ENCODE measurements around the gene CEACAM4. TPM values are rescaled to one million over a fixed set of nuclear protein-coding genes. Genes with fewer than 3 reads are reported as not detected.

The CEACAM4 gene
- total RNA-seq, 2 experiments from 2014 or later: not detected

DNA sequence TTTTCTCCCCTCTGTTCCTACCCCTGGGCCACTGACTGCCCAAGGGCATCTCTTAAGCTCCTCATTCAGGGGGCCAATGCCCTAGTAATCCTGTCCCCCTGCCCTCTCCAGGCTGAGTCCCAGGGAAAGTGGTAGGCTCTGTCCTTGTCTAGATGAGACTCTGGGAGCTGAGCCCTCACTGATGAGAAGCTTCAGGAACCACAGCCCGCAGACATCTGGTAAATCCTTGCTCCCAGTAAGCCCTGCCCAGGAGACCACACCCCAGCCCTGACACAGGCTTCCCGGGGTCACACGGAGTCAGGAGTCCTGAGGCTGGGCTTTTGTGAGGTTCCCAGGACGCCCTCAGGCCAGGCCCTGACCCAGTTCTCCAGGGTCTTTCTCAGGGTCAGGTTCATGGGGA is 1.9 kb downstream of the CEACAM4 start:
- Mint-ChIP-seq H3K9me3 (no peaks in the 10 kb centered on the region), H3K4me1 (no peaks in the 10 kb centered on the region), H3K27ac (no peak overlapping the region), H3K36me3 (no peaks in the 10 kb centered on the region), H3K27me3 (peaks cover 28% of the 10 kb centered on the region), H3K4me3 (no peak overlapping the region)
- DNase-seq: no peak

DNA sequence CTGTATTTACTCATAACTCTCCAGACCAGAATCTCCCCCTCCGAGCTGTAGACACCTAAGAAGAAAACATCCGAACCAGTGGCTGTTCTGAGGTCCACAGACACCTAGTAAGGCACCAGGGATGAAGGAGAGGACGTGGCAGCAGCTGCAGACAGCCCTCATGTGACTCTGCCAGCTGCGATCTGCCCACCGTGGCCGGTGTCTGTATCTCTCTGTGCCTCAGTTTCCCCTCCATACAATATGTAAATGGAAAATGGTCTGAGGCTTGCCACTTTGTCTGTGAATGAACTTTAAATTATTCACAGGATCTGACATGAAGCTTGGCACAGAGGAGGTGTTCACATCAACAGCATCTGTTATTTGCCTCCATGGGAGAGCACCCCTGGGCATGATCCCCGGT is 2.4 kb downstream of the CEACAM4 start:
- no peak for DNase-seq
- no peaks in the 10 kb centered on the region for H3K4me1 Mint-ChIP-seq
- no peaks in the 10 kb centered on the region for H3K9me3 Mint-ChIP-seq
- H3K36me3 Mint-ChIP-seq: no peaks in the 10 kb centered on the region
- H3K4me3 Mint-ChIP-seq: no peak overlapping the region
- no peak overlapping the region for H3K27ac Mint-ChIP-seq
- peaks cover 28% of the 10 kb centered on the region for H3K27me3 Mint-ChIP-seq

DNA sequence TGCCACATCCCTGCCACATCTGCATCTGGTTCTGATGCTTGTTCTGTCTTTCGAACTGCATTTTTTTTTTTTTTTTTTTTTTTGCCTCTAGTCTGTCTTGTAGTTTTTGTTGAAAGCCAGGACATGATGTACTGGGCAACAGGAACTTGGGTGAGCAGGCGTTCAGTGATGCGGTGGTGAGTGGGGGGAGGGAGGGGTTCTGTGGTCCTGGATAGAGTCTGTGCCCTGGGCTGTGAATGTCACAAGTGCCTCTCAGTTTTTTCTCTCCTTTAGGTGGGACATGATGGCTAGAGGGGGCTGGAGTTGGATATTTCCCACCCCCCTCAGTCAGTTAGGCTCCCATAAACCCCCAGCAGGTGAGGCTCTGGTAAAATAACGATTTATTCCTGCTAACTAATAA is 3.5 kb downstream of the CEACAM4 start:
- no peaks in the 10 kb centered on the region for H3K4me1 Mint-ChIP-seq
- DNase-seq: no peak
- peaks cover 23% of the 10 kb centered on the region for H3K27me3 Mint-ChIP-seq
- no peak overlapping the region for H3K27ac Mint-ChIP-seq
- no peak overlapping the region for H3K4me3 Mint-ChIP-seq
- no peaks in the 10 kb centered on the region for H3K36me3 Mint-ChIP-seq
- H3K9me3 Mint-ChIP-seq: no peaks in the 10 kb centered on the region

DNA sequence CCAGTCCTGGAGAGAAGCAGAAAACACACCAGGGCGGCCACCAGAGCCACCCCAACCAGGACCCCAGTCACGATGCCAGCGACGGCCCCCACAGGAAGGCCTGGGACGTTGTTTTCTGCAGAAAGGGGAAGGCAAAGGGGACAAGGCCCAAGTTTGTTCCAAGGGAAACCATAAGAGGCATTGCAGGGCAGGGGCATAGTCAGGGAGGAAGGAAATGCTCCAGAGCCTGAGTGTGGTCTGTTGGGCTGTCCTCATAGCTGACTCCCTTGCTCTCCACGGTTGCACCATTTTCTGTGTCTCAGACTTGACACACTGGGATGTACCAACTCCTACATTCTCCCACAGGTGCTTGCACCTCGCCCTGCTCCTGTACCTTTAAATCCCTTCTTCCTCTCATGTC is 5.2 kb downstream of the CEACAM4 start:
- no peak for DNase-seq
- no peaks in the 10 kb centered on the region for H3K4me1 Mint-ChIP-seq
- no peak overlapping the region for H3K27ac Mint-ChIP-seq
- H3K9me3 Mint-ChIP-seq: no peaks in the 10 kb centered on the region
- no peaks in the 10 kb centered on the region for H3K36me3 Mint-ChIP-seq
- H3K4me3 Mint-ChIP-seq: no peak overlapping the region
- H3K27me3 Mint-ChIP-seq: peaks cover 17% of the 10 kb centered on the region

DNA sequence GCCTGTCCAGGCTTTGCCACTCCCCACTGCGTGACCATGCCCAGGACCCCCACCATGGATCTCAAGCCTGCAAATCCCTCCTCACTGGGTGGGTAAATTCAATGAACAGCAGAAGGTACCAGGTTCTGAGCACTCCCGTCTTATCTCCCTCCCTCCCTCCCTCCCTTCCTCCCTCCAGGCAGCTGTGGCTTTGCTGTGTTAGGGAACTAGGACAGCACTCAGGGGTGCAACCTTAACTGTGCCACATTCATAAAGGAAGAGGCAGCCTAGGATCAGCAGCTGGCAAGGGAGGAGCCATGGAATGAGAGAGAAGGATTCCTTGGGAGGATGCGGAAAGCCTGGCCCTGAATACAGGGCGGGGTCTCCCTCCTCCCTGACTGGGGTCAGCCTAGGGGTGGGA is 5.6 kb downstream of the CEACAM4 start:
- H3K9me3 Mint-ChIP-seq: no peaks in the 10 kb centered on the region
- H3K4me3 Mint-ChIP-seq: no peak overlapping the region
- H3K4me1 Mint-ChIP-seq: no peaks in the 10 kb centered on the region
- DNase-seq: no peak
- H3K27me3 Mint-ChIP-seq: peaks cover 12% of the 10 kb centered on the region
- no peak overlapping the region for H3K27ac Mint-ChIP-seq
- no peaks in the 10 kb centered on the region for H3K36me3 Mint-ChIP-seq

DNA sequence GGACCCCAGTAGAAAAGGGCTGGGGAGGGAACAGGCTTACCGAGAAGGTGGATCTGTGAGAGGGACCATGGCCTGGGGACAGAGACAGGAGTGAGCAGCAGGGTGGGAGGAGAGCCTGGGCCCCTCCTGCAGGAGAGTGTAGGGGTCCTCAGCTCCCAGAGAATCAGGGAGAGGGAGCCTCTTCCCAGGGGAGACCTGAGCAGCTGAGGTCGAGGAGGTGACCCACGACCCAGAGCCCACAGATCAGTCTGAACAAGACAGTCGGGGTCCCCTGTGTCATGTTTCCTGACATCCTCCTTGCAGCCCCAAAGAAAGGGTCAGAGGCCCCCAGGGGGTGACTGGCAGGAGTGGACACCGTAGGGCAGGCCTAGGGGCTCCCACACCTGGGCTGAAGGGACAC is 6.7 kb downstream of the CEACAM4 start:
- Mint-ChIP-seq H3K36me3 (no peaks in the 10 kb centered on the region), H3K4me1 (no peaks in the 10 kb centered on the region), H3K4me3 (no peak overlapping the region), H3K27ac (no peak overlapping the region), H3K9me3 (no peaks in the 10 kb centered on the region), H3K27me3 (peaks cover 10% of the 10 kb centered on the region)
- no peak for DNase-seq

DNA sequence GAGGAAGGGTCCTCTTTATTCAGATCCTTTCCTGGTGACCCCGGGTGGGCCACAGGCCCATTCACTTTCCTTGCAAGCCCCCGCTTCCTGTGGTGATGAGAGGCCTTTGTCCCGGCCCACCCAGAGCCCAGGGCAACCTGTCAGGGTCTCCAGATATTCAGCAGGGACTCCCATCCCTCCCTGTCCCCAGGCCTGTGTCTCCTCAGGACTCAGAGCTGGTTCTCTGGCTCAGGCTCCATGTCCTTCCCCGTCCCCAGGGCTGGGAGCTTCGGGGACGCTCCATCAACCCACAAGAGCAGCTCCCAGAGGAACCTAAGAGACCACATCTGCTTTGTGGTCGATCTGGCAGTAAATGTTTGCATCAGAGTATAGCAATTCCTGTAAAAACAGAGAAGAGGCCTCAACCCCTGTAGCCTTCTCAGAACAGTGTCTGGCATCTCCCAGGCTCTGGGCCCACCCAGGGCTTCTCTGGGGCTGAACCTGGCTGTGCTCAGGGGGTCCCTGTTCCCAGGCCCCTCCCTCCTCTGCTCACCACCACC is 7.8 kb downstream of the CEACAM4 start:
- H3K4me1 Mint-ChIP-seq: no peaks in the 10 kb centered on the region
- no peaks in the 10 kb centered on the region for H3K9me3 Mint-ChIP-seq
- H3K4me3 Mint-ChIP-seq: no peak overlapping the region
- H3K27ac Mint-ChIP-seq: no peak overlapping the region
- no peak for DNase-seq
- no peaks in the 10 kb centered on the region for H3K36me3 Mint-ChIP-seq
- H3K27me3 Mint-ChIP-seq: peaks cover 10% of the 10 kb centered on the region

DNA sequence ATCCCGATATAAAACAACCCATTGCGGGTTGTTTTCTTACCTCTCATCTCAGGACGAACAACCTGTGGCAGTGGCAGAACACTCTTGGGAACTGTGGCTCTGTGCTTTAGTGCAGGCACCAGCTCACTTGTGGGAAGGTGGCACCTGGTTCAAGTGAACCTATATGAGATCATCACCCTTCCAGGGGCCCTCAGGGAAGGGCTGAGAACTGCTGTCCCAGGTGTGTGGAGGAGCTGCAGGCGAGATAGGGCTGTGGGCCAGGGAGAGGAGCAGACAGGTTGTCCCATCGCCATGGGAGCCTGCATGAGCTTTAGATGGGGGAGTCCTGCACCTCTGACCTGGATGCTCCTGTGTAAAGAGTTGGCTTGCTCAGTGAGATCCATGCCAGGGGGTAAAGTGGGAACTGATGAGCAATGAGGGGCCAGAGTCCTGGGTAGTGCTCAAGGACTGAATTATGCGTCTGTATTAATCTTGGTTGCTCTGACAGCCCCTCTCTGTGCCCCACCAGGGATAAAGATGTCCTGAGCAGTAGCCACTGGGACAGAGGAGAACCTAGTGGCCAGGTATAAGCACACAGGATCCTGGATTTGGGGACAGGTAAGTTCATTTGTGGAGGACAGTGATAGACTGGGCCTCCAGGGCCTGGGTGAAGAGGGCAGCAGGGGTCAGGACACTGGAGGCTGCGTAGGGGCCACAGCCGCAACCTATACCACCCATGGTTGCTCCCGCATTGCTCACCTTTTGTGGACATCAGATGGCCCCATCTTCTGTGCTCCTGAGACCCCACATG is 8.7 kb downstream of the CEACAM4 start:
- no peak for DNase-seq
- Mint-ChIP-seq H3K4me1 (no peaks in the 10 kb centered on the region), H3K4me3 (no peak overlapping the region), H3K27ac (no peak overlapping the region), H3K36me3 (no peaks in the 10 kb centered on the region), H3K27me3 (peaks cover 10% of the 10 kb centered on the region), H3K9me3 (no peaks in the 10 kb centered on the region)

DNA sequence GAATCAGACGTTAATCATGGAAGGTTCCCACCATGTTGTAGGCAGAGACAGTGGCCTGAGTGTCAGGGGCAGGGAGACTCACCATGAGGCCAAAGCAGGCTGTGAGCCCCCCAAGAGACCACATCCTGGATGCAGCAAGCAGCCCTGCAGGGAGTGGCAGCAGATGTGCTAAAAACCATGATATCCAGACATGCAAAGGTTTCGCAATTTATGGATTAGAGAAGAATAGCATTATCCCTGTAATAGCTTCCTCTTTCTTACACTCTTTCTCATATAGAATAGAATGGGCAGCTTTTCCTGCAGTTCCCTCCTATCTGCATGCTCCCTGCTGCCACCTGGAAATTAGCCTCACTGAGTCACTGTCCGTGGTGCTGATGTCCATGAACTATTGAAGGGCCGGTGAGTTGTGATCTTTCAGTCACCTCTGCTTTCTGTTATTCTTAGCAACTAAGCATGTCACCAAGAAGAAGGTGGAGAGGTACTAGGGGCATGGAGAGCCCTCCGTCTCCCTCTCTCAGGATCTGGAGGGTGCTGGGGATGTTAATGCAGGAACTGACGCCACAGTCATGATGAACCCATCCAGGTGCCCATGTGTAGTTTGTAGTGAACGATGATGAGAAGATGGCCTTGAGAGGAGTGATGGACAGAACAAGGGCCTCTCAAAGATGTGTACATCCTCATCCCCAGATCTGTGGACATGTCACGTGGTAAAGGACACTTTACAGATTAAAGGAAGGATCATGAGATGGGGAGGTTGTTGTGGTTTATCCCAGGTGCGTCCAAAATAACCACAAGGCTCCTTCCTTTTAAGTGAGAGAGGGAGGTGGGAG is 9.9 kb downstream of the CEACAM4 start:
- H3K36me3 Mint-ChIP-seq: no peaks in the 10 kb centered on the region
- no peaks in the 10 kb centered on the region for H3K9me3 Mint-ChIP-seq
- DNase-seq: no peak
- H3K27ac Mint-ChIP-seq: no peak overlapping the region
- H3K27me3 Mint-ChIP-seq: peaks cover 10% of the 10 kb centered on the region
- H3K4me1 Mint-ChIP-seq: no peaks in the 10 kb centered on the region
- H3K4me3 Mint-ChIP-seq: no peak overlapping the region

DNA sequence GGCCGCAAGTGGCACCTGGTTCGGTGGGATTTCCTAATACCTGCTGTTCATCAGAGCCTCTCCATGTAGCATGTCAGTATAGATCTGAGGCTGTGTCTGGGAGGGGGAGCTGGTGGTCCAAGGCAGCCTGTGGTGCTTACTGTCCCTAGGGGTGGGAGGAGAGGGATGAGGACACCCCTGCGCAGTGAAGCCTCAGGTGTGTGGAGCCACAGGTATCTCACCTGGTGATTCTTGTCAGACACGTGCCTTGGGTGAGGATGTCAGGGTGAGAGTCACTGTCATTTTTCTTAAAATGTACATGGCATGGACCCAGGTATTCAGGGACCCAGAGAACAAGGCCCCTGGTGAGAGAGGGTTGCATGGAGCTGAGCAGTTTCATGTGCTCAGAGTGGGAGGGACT is 11.7 kb downstream of the CEACAM4 start:
- no peak overlapping the region for H3K27ac Mint-ChIP-seq
- no peak overlapping the region for H3K4me3 Mint-ChIP-seq
- no peaks in the 10 kb centered on the region for H3K9me3 Mint-ChIP-seq
- no peak for DNase-seq
- peaks cover 18% of the 10 kb centered on the region for H3K27me3 Mint-ChIP-seq
- H3K4me1 Mint-ChIP-seq: no peaks in the 10 kb centered on the region
- H3K36me3 Mint-ChIP-seq: no peaks in the 10 kb centered on the region

DNA sequence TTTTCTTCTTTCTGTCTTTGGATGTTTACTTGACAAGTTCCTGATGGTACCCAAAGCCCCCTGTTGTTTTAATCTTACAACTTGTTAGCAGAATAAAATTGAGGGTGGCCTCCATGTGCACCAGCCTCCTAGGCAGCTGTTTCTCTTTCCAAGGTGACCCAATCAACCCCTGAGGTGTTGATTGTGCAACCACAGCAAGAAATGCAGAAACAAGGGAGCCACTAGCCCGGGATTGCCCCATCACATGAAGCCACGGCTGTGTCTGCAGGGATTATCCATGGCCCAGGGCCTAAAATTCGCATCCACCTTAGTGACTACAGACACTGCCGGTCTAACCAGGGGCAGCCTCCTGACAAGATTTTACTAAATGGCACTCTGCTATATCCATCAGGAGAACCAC is 14.4 kb downstream of the CEACAM4 start:
- no peak for DNase-seq
- Mint-ChIP-seq H3K36me3 (no peaks in the 10 kb centered on the region), H3K27me3 (peaks cover 21% of the 10 kb centered on the region), H3K9me3 (no peaks in the 10 kb centered on the region), H3K4me1 (no peaks in the 10 kb centered on the region), H3K4me3 (no peak overlapping the region), H3K27ac (no peak overlapping the region)

DNA sequence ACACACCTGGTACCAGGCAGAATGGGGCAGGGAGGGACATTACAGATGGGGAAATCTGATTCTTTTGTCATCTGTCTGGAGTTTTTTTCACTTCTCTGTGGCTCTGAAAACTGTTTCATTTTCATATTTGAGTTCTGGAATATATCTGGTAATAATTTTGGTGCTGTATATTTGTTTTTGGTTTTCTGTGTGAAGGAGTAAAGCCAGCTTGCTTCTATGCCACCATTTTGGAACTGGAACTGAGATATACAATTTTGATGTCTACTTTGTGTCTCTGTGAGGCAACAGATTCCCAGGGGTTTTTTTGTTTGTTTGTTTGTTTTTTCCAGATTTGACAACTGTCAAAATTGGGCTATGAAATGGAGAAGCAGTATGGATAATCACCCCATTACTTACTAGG is 16.1 kb downstream of the CEACAM4 start:
- peaks cover 16% of the 10 kb centered on the region for H3K27me3 Mint-ChIP-seq
- no peaks in the 10 kb centered on the region for H3K36me3 Mint-ChIP-seq
- H3K27ac Mint-ChIP-seq: no peak overlapping the region
- DNase-seq: no peak
- no peaks in the 10 kb centered on the region for H3K4me1 Mint-ChIP-seq
- no peak overlapping the region for H3K4me3 Mint-ChIP-seq
- no peaks in the 10 kb centered on the region for H3K9me3 Mint-ChIP-seq

DNA sequence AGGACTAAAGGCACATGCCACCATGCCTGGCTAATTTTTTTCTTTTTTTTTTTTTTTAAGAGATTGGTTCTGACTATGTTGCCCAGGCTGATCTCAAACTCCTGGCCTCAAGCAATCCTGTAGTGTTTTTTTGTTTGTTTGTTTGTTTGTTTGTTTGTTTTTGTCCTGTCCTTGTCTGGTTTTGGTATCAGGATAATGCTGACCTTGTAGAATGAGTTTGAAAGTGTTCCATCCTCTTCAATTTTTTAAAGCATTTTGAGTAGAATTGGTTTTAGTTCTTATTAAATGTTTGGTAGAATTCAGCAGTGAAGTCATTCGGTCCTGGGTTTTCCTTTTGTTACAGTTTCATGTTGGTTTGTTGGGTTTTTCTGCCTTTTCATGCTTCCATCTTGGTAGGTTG is 19.2 kb downstream of the CEACAM4 start:
- H3K36me3 Mint-ChIP-seq: no peaks in the 10 kb centered on the region
- H3K27ac Mint-ChIP-seq: no peak overlapping the region
- DNase-seq: no peak
- no peak overlapping the region for H3K4me3 Mint-ChIP-seq
- no peaks in the 10 kb centered on the region for H3K9me3 Mint-ChIP-seq
- no peaks in the 10 kb centered on the region for H3K4me1 Mint-ChIP-seq
- H3K27me3 Mint-ChIP-seq: peaks cover 11% of the 10 kb centered on the region

DNA sequence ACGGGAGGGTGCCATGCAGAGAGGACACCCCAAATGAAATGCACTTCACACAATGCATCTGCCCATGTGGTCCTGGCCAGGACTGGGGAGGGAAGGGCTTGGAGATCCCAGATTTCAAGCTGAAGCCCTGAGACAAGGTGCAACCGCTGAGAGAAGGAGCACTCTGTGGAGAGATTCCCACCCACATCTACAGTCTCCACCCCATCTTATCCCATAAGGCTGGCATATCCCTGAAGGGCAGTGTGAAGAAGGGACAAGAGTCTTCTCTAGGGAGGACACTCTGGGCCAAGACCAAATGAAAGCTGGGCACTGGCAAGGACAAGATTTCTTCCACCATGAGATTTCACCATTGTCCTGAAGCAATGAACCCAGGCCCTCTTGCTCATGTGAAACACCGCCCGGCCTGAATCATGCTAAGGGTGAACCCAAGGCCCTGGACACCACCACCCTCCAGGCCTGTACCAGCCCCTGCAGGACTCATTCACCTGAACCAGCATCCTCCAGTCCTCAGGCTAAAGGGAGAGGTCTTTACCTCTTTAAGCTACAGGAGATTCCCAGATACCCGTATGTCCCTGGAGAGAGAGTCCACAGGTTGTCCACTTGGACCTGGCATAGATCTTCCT is 20.5 kb downstream of the CEACAM4 start:
- Mint-ChIP-seq H3K9me3 (no peaks in the 10 kb centered on the region), H3K4me3 (no peak overlapping the region), H3K27ac (no peak overlapping the region), H3K27me3 (peaks cover 7% of the 10 kb centered on the region), H3K4me1 (no peaks in the 10 kb centered on the region), H3K36me3 (no peaks in the 10 kb centered on the region)
- no peak for DNase-seq

DNA sequence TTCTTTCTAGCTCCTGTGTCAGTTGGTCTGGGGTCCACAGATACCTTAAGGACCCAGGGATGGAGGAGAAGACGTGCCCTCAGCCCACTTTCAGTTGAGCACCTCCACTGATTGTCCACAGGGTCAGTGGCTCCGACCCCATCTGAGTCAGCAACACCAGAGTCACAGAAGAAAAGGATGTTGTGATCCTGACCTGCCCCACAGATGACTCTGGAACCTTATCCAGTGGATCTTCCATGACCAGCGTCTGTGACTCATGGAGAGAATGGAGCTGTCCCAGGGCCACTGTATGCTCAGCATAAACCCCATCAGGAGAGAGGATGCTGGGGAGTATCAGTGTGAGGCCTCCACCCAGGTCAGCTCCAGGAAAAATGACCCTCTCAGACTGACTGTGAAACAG is 22.0 kb downstream of the CEACAM4 start:
- Mint-ChIP-seq H3K36me3 (no peaks in the 10 kb centered on the region), H3K4me1 (no peaks in the 10 kb centered on the region), H3K9me3 (no peaks in the 10 kb centered on the region), H3K27ac (no peak overlapping the region), H3K4me3 (no peak overlapping the region), H3K27me3 (peaks cover 3% of the 10 kb centered on the region)
- no peak for DNase-seq

Data from activated naive CD8-positive, alpha-beta T cell treated with anti-CD3 and anti-CD28 coated beads for 36 hours (primary cell).